22Rv1 (cell line): ENCODE measurements around the gene BCL11B.

Experiments
- H3K27ac ChIP-seq: fragments of 450-650 bp; 2 replicates; pipeline ENCODE4 v1.5.1; 2017
- CTCF ChIP-seq: fragments of 450-650 bp; IDR thresholded peaks from 2 replicates; pipeline ENCODE4 v1.5.1; 2017; ENCODE audit warnings: mild to moderate bottlenecking
- ZFX ChIP-seq: fragments of 450-650 bp; IDR thresholded peaks from 2 replicates; pipeline ENCODE4 v1.6.1; 2017; ENCODE audit warnings: antibody characterized with exemption, borderline replicate concordance

The BCL11B gene

GRCh38 chr14:99317231-99318090 lies 45.5 kb upstream of the BCL11B start:
- TF ChIP-seq CTCF: no peak
- TF ChIP-seq ZFX: no peak

GRCh38 chr14:99316281-99317163 lies 44.5 kb upstream of the BCL11B start:
- H3K27ac ChIP-seq: no peak overlapping the region
- TF ChIP-seq ZFX (no peak), CTCF (no peak)

More at GRCh38 chr14:99317231-99318090, 45.5 kb upstream of the BCL11B start:
- no peak overlapping the region for H3K27ac ChIP-seq

- TF ChIP-seq ZFX (no peak), CTCF (no peak)
- H3K27ac ChIP-seq: no peak overlapping the region
Observed at GRCh38 chr14:99315197-99315596, 43.2 kb upstream of the BCL11B start.

GRCh38 chr14:99314623-99315022 lies 42.6 kb upstream of the BCL11B start:
- TF ChIP-seq CTCF (no peak), ZFX (no peak)
- H3K27ac ChIP-seq: no peak overlapping the region

- no peak overlapping the region for H3K27ac ChIP-seq
- TF ChIP-seq ZFX: no peak
- no peak for TF ChIP-seq CTCF
Observed at GRCh38 chr14:99313234-99313633, 41.2 kb upstream of the BCL11B start.

GRCh38 chr14:99312106-99312505 lies 40.1 kb upstream of the BCL11B start:
- TF ChIP-seq ZFX (no peak), CTCF (no peak)
- no peak overlapping the region for H3K27ac ChIP-seq
